ENCODE results near the gene TUB. TPM values are rescaled to one million over a fixed set of nuclear protein-coding genes. Genes with fewer than 3 reads are reported as not detected.

Gene TUB
- total RNA-seq, 8 experiments from 2014 or later, result 0.76 to 57.2 (median 25.7) TPM

GRCh38 chr11:8097926-8098325, 16.9 kb downstream of the TUB start:
- in situ Hi-C loops (cut with MboI; ENCODE audit: low pct_unique_long_range_greater_than_20kb in 2 of 9, low sequenced_read_pairs in 9 of 9, unreplicated experiment in 9 of 9), result loop anchor here in 4 of 9 experiments (10.0 to 25.0 kb wide), 3 partner anchors 73 to 211 kb away; no protein-coding TSS in a partner anchor

GRCh38 chr11:8098361-8098760, 17.4 kb downstream of the TUB start:
- WGBS, 10 experiments, result 6 to 95% (median 89%) methylated on average over 1 to 4 of the region's 4 CpGs; no CpG with 5 or more reads in 3 of the 10 experiments
- Histone ChIP-seq H3K27ac (no peak overlapping the region), H3K4me1 (replicated peaks in 1 of 2) (no peaks in the 10 kb centered on the region), H3K4me3 (no peak overlapping the region)
- ATAC-seq (replicated peaks in 6 of 8), result no peak
- in situ Hi-C loops (cut with MboI; ENCODE audit: low pct_unique_long_range_greater_than_20kb in 2 of 9, low sequenced_read_pairs in 9 of 9, unreplicated experiment in 9 of 9), result loop anchor here in 4 of 9 experiments (10.0 to 25.0 kb wide), 3 partner anchors 74 to 211 kb away; no protein-coding TSS in a partner anchor

More at GRCh38 chr11:8097926-8098325, 16.9 kb downstream of the TUB start:
- no peak overlapping the region for H3K4me3 ChIP-seq
- ATAC-seq (replicated peaks in 6 of 8), result no peak
- no peaks in the 10 kb centered on the region for H3K4me1 ChIP-seq (replicated peaks in 1 of 2)
- WGBS, 10 experiments, result 83 to 86% methylated on average over 1 of the region's 2 CpGs; no CpG with 5 or more reads in 8 of the 10 experiments
- H3K27ac ChIP-seq, result no peak overlapping the region

GRCh38 chr11:8098879-8099278, 17.9 kb downstream of the TUB start:
- in situ Hi-C loops (cut with MboI; ENCODE audit: low pct_unique_long_range_greater_than_20kb in 2 of 9, low sequenced_read_pairs in 9 of 9, unreplicated experiment in 9 of 9), result loop anchor here in 4 of 9 experiments (10.0 to 25.0 kb wide), 3 partner anchors 74 to 212 kb away; no protein-coding TSS in a partner anchor
- Histone ChIP-seq H3K4me1 (replicated peaks in 1 of 2) (no peaks in the 10 kb centered on the region), H3K4me3 (no peak overlapping the region), H3K27ac (no peak overlapping the region)
- peak in 1 of 8 experiments; percentile 47 for ATAC-seq (replicated peaks in 6 of 8)
- WGBS, 10 experiments, result 60% methylated on average over 4 of the region's 6 CpGs; no CpG with 5 or more reads in 9 of the 10 experiments

GRCh38 chr11:8099291-8099899, 18.4 kb downstream of the TUB start:
- ATAC-seq (replicated peaks in 6 of 8), result peak; percentile 36 to 87 (median 55)
- no peak overlapping the region for H3K27ac ChIP-seq
- no peaks in the 10 kb centered on the region for H3K4me1 ChIP-seq (replicated peaks in 1 of 2)
- WGBS, 10 experiments, result 0 to 92% (median 44%) methylated on average over 1 to 3 of the region's 3 CpGs; no CpG with 5 or more reads in 1 of the 10 experiments
- no peak overlapping the region for H3K4me3 ChIP-seq
- in situ Hi-C loops (cut with MboI; ENCODE audit: low pct_unique_long_range_greater_than_20kb in 2 of 9, low sequenced_read_pairs in 9 of 9, unreplicated experiment in 9 of 9), result loop anchor here in 4 of 9 experiments (10.0 to 25.0 kb wide), 3 partner anchors 75 to 212 kb away; no protein-coding TSS in a partner anchor

GRCh38 chr11:8100158-8100557, 19.1 kb downstream of the TUB start:
- Histone ChIP-seq H3K4me3 (no peak overlapping the region), H3K27ac (no peak overlapping the region), H3K4me1 (replicated peaks in 1 of 2) (no peaks in the 10 kb centered on the region)
- WGBS, 10 experiments, result 49 to 100% (median 72%) methylated on average over 1 to 11 of the region's 14 CpGs; no CpG with 5 or more reads in 2 of the 10 experiments
- in situ Hi-C loops (cut with MboI; ENCODE audit: low pct_unique_long_range_greater_than_20kb in 2 of 9, low sequenced_read_pairs in 9 of 9, unreplicated experiment in 9 of 9), result loop anchor here in 1 of 9 experiments (25.0 kb wide), 1 partner anchor 88 kb away; no protein-coding TSS in a partner anchor
- ATAC-seq (replicated peaks in 6 of 8), result no peak

GRCh38 chr11:8100605-8101004, 19.6 kb downstream of the TUB start:
- peak in 1 of 8 experiments; percentile 14 for ATAC-seq (replicated peaks in 6 of 8)
- Histone ChIP-seq H3K4me1 (replicated peaks in 1 of 2) (no peaks in the 10 kb centered on the region), H3K4me3 (no peak overlapping the region), H3K27ac (no peak overlapping the region)
- in situ Hi-C loops (cut with MboI; ENCODE audit: low pct_unique_long_range_greater_than_20kb in 2 of 9, low sequenced_read_pairs in 9 of 9, unreplicated experiment in 9 of 9), result loop anchor here in 1 of 9 experiments (25.0 kb wide), 1 partner anchor 88 kb away; no protein-coding TSS in a partner anchor
- 80 to 100% (median 94%) methylated on average over 2 to 6 of the region's 8 CpGs; no CpG with 5 or more reads in 6 of the 10 experiments for WGBS, 10 experiments

- 60 to 100% (median 95%) methylated on average over 1 to 7 of the region's 11 CpGs; no CpG with 5 or more reads in 4 of the 10 experiments for WGBS, 10 experiments
Measured at GRCh38 chr11:8101421-8101820, 20.4 kb downstream of the TUB start.

GRCh38 chr11:8102296-8102915, 21.4 kb downstream of the TUB start:
- no peak for ATAC-seq (replicated peaks in 6 of 8)
- H3K4me3 ChIP-seq, result no peak overlapping the region
- in situ Hi-C loops (cut with MboI; ENCODE audit: low pct_unique_long_range_greater_than_20kb in 2 of 9, low sequenced_read_pairs in 9 of 9, unreplicated experiment in 9 of 9), result loop anchor here in 1 of 9 experiments (25.0 kb wide), 1 partner anchor 90 kb away; no protein-coding TSS in a partner anchor
- no peak overlapping the region for H3K27ac ChIP-seq
- no peaks in the 10 kb centered on the region for H3K4me1 ChIP-seq (replicated peaks in 1 of 2)

More at GRCh38 chr11:8101421-8101820, 20.4 kb downstream of the TUB start:
- Histone ChIP-seq H3K4me1 (replicated peaks in 1 of 2) (no peaks in the 10 kb centered on the region), H3K4me3 (no peak overlapping the region), H3K27ac (no peak overlapping the region)
- peak in 1 of 8 experiments; percentile 5 for ATAC-seq (replicated peaks in 6 of 8)
- in situ Hi-C loops (cut with MboI; ENCODE audit: low pct_unique_long_range_greater_than_20kb in 2 of 9, low sequenced_read_pairs in 9 of 9, unreplicated experiment in 9 of 9), result loop anchor here in 1 of 9 experiments (25.0 kb wide), 1 partner anchor 89 kb away; no protein-coding TSS in a partner anchor

GRCh38 chr11:8102965-8103364, 22.0 kb downstream of the TUB start:
- Histone ChIP-seq H3K27ac (no peak overlapping the region), H3K4me1 (replicated peaks in 1 of 2) (no peaks in the 10 kb centered on the region), H3K4me3 (no peak overlapping the region)
- WGBS, 10 experiments, result 0 to 100% (median 80%) methylated on average over 1 to 3 of the region's 7 CpGs; no CpG with 5 or more reads in 3 of the 10 experiments
- in situ Hi-C loops (cut with MboI; ENCODE audit: low pct_unique_long_range_greater_than_20kb in 2 of 9, low sequenced_read_pairs in 9 of 9, unreplicated experiment in 9 of 9), result loop anchor here in 1 of 9 experiments (25.0 kb wide), 1 partner anchor 91 kb away; no protein-coding TSS in a partner anchor
- ATAC-seq (replicated peaks in 6 of 8), result no peak

- no peak for ATAC-seq (replicated peaks in 6 of 8)
- in situ Hi-C loops (cut with MboI; ENCODE audit: low pct_unique_long_range_greater_than_20kb in 2 of 9, low sequenced_read_pairs in 9 of 9, unreplicated experiment in 9 of 9), result loop anchor here in 1 of 9 experiments (25.0 kb wide), 1 partner anchor 92 kb away; no protein-coding TSS in a partner anchor
- Histone ChIP-seq H3K4me3 (no peak overlapping the region), H3K4me1 (replicated peaks in 1 of 2) (no peaks in the 10 kb centered on the region), H3K27ac (no peak overlapping the region)
- WGBS, 10 experiments, result 40 to 100% (median 92%) methylated on average over 1 to 2 of the region's 2 CpGs; no CpG with 5 or more reads in 6 of the 10 experiments
Measured at GRCh38 chr11:8103909-8104308, 22.9 kb downstream of the TUB start.

- 80 to 100% (median 92%) methylated on average over 1 to 4 of the region's 4 CpGs; no CpG with 5 or more reads in 1 of the 10 experiments for WGBS, 10 experiments
Measured at GRCh38 chr11:8105133-8105532, 24.1 kb downstream of the TUB start.

GRCh38 chr11:8105666-8106065, 24.7 kb downstream of the TUB start:
- WGBS, 10 experiments, result 56 to 100% (median 88%) methylated on average over 1 to 3 of the region's 3 CpGs
- H3K4me3 ChIP-seq, result no peak overlapping the region
- in situ Hi-C loops (cut with MboI; ENCODE audit: low pct_unique_long_range_greater_than_20kb in 2 of 9, low sequenced_read_pairs in 9 of 9, unreplicated experiment in 9 of 9), result loop anchor here in 1 of 9 experiments (25.0 kb wide), 1 partner anchor 93 kb away; no protein-coding TSS in a partner anchor
- H3K4me1 ChIP-seq (replicated peaks in 1 of 2), result no peaks in the 10 kb centered on the region
- H3K27ac ChIP-seq, result no peak overlapping the region
- peak in 1 of 8 experiments; percentile 63 for ATAC-seq (replicated peaks in 6 of 8)

More at GRCh38 chr11:8105133-8105532, 24.1 kb downstream of the TUB start:
- no peak overlapping the region for H3K27ac ChIP-seq
- no peaks in the 10 kb centered on the region for H3K4me1 ChIP-seq (replicated peaks in 1 of 2)
- ATAC-seq (replicated peaks in 6 of 8), result no peak
- H3K4me3 ChIP-seq, result no peak overlapping the region
- in situ Hi-C loops (cut with MboI; ENCODE audit: low pct_unique_long_range_greater_than_20kb in 2 of 9, low sequenced_read_pairs in 9 of 9, unreplicated experiment in 9 of 9), result loop anchor here in 1 of 9 experiments (25.0 kb wide), 1 partner anchor 93 kb away; no protein-coding TSS in a partner anchor

All from motor neuron (in vitro differentiated cells).